ENCODE results near the gene SREBF1.

- no peak for TF ChIP-seq EZH2phosphoT487 (IDR thresholded peaks at IDR 0.05; ENCODE audit: insufficient read depth, low read depth)
- TF ChIP-seq EZH2 (IDR thresholded peaks at IDR 0.05; ENCODE audit: insufficient read depth, poor library complexity, severe bottlenecking) = no peak
These were observed 53.5 kb downstream of the SREBF1 start for GRCh38 chr17:17783116-17783824.

Data from GM23248 (cell line).